ENCODE data around the gene COX10.

The COX10 gene

DNA sequence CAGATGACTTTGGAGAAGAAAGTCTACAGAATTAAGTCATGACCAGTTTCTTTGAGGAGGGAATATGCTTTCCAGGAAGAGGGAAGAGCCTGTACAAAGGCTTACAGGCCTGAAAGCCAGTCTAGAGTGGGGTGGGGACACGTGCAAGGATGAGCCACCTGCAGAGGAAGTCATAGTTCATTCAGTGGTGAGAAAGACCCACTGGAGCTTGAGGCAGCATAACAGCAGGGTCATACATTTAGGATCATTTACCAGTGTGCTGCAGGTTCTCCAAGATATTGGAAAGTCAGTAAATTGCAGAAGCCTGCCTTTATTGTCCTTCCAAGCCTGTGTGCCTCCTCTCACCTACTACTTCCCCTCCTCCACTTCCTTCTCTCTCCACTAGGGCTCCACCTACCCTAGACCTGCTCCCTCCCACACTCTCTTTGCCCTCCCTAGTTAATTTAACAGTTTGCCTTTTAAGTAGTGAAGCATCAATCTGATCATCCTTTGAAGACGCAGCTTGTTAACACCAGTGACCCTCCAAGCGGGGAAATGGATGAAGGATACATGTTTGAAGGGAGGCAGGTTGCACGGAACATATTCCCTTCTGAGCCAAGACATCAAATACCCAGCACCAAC, 127.2 kb downstream of the COX10 start:
- Histone ChIP-seq H3K4me1 (ENCODE audit: control extremely low read depth in 1 of 4, control insufficient read depth in 4 of 4, insufficient read depth in 4 of 4, low read length in 3 of 4) (peaks cover 3 to 43% (median 14%) of the 10 kb centered on the region in 4 experiments), H3K27ac (ENCODE audit: insufficient read depth in 1 of 2, low read depth in 1 of 2, low read length in 2 of 2, poor library complexity in 1 of 2, severe bottlenecking in 2 of 2) (no peak overlapping the region), H3K4me3 (ENCODE audit: control insufficient read depth in 1 of 7, extremely low read depth in 1 of 7, insufficient read depth in 4 of 7, low read depth in 2 of 7, low read length in 6 of 7) (no peak overlapping the region), H3K36me3 (ENCODE audit: control insufficient read depth in 4 of 4, insufficient read depth in 4 of 4, low read length in 3 of 4) (peaks cover 0 to 14% (median 4%) of the 10 kb centered on the region in 4 experiments), H3K9me3 (ENCODE audit: control extremely low read depth in 1 of 5, control insufficient read depth in 4 of 5, insufficient read depth in 2 of 5, low read depth in 1 of 5, low read length in 4 of 5) (no peaks in the 10 kb centered on the region), H3K27me3 (replicated peaks in 2 of 5; ENCODE audit: control insufficient read depth in 4 of 5, insufficient read depth in 5 of 5, low read length in 4 of 5) (peaks cover 0 to 4% (median 2%) of the 10 kb centered on the region in 5 experiments)
- 83% methylated on average over 1 of the region's 4 CpGs for WGBS (ENCODE audit: insufficient coverage)
- ChIA-PET POLR2A (no interaction called here), CTCF (interaction anchor here (1.4 kb wide), 1 partner anchor 30 kb away, joined by 3 read pairs; no protein-coding TSS in a partner anchor)
- DNase-seq, result no peak

DNA sequence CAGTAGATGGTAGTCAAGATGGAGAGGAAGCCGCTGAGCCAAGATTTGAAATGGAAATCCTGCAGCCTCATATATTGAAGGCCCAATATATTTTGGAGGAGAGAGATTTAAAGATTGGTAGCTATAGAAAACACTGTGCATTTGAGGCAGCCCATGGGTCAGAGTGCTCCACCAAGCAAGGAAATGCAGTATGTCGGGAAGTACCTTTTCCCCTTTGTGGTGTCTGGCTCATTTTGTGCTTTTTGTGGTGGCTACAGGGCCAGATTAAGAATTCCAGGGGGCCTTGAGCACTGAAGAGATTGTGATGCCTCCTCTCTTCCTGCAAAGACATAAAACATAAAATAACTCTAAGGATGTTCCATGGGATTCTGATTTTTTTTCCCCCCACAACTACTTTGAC, 127.8 kb downstream of the COX10 start:
- 86% methylated on average over 1 of the region's 2 CpGs for WGBS (ENCODE audit: insufficient coverage)
- Histone ChIP-seq H3K9me3 (ENCODE audit: control extremely low read depth in 1 of 5, control insufficient read depth in 4 of 5, insufficient read depth in 2 of 5, low read depth in 1 of 5, low read length in 4 of 5) (no peaks in the 10 kb centered on the region), H3K4me1 (ENCODE audit: control extremely low read depth in 1 of 4, control insufficient read depth in 4 of 4, insufficient read depth in 4 of 4, low read length in 3 of 4) (peaks cover 3 to 45% (median 14%) of the 10 kb centered on the region in 4 experiments), H3K36me3 (ENCODE audit: control insufficient read depth in 4 of 4, insufficient read depth in 4 of 4, low read length in 3 of 4) (peaks cover 0 to 14% (median 4%) of the 10 kb centered on the region in 4 experiments), H3K27me3 (replicated peaks in 2 of 5; ENCODE audit: control insufficient read depth in 4 of 5, insufficient read depth in 5 of 5, low read length in 4 of 5) (peaks cover 0 to 3% (median 0%) of the 10 kb centered on the region in 5 experiments), H3K4me3 (ENCODE audit: control insufficient read depth in 1 of 7, extremely low read depth in 1 of 7, insufficient read depth in 4 of 7, low read depth in 2 of 7, low read length in 6 of 7) (no peak overlapping the region), H3K27ac (ENCODE audit: insufficient read depth in 1 of 2, low read depth in 1 of 2, low read length in 2 of 2, poor library complexity in 1 of 2, severe bottlenecking in 2 of 2) (no peak overlapping the region)
- POLR2A ChIA-PET, result no interaction called here
- DNase-seq, result no peak
- CTCF ChIA-PET, result no interaction called here

GRCh38 chr17:14197586-14197985, 128.3 kb downstream of the COX10 start:
- WGBS (ENCODE audit: insufficient coverage), result 100% methylated on average over 3 of the region's 4 CpGs
- no peak overlapping the region for H3K27ac ChIP-seq (ENCODE audit: insufficient read depth in 1 of 2, low read depth in 1 of 2, low read length in 2 of 2, poor library complexity in 1 of 2, severe bottlenecking in 2 of 2)

GRCh38 chr17:14198013-14198412, 128.7 kb downstream of the COX10 start:
- Histone ChIP-seq H3K36me3 (ENCODE audit: control insufficient read depth in 4 of 4, insufficient read depth in 4 of 4, low read length in 3 of 4) (peaks cover 0 to 14% (median 5%) of the 10 kb centered on the region in 4 experiments), H3K4me3 (ENCODE audit: control insufficient read depth in 1 of 7, extremely low read depth in 1 of 7, insufficient read depth in 4 of 7, low read depth in 2 of 7, low read length in 6 of 7) (no peak overlapping the region), H3K9me3 (ENCODE audit: control extremely low read depth in 1 of 5, control insufficient read depth in 4 of 5, insufficient read depth in 2 of 5, low read depth in 1 of 5, low read length in 4 of 5) (no peaks in the 10 kb centered on the region), H3K27me3 (replicated peaks in 2 of 5; ENCODE audit: control insufficient read depth in 4 of 5, insufficient read depth in 5 of 5, low read length in 4 of 5) (peaks cover 0 to 2% (median 0%) of the 10 kb centered on the region in 5 experiments), H3K27ac (ENCODE audit: insufficient read depth in 1 of 2, low read depth in 1 of 2, low read length in 2 of 2, poor library complexity in 1 of 2, severe bottlenecking in 2 of 2) (no peak overlapping the region), H3K4me1 (ENCODE audit: control extremely low read depth in 1 of 4, control insufficient read depth in 4 of 4, insufficient read depth in 4 of 4, low read length in 3 of 4) (peaks cover 3 to 41% (median 11%) of the 10 kb centered on the region in 4 experiments)
- WGBS (ENCODE audit: insufficient coverage), result 96% methylated on average over 6 of the region's 6 CpGs
- ChIA-PET POLR2A (no interaction called here), CTCF (interaction anchor here (1.4 kb wide), 1 partner anchor 32 kb away, joined by 4 read pairs; no protein-coding TSS in a partner anchor)
- DNase-seq, result no peak

More at GRCh38 chr17:14197586-14197985, 128.3 kb downstream of the COX10 start:
- Histone ChIP-seq H3K36me3 (ENCODE audit: control insufficient read depth in 4 of 4, insufficient read depth in 4 of 4, low read length in 3 of 4) (peaks cover 0 to 14% (median 4%) of the 10 kb centered on the region in 4 experiments), H3K27me3 (replicated peaks in 2 of 5; ENCODE audit: control insufficient read depth in 4 of 5, insufficient read depth in 5 of 5, low read length in 4 of 5) (peaks cover 0 to 2% (median 0%) of the 10 kb centered on the region in 5 experiments), H3K4me1 (ENCODE audit: control extremely low read depth in 1 of 4, control insufficient read depth in 4 of 4, insufficient read depth in 4 of 4, low read length in 3 of 4) (peaks cover 3 to 43% (median 13%) of the 10 kb centered on the region in 4 experiments), H3K9me3 (ENCODE audit: control extremely low read depth in 1 of 5, control insufficient read depth in 4 of 5, insufficient read depth in 2 of 5, low read depth in 1 of 5, low read length in 4 of 5) (no peaks in the 10 kb centered on the region), H3K4me3 (ENCODE audit: control insufficient read depth in 1 of 7, extremely low read depth in 1 of 7, insufficient read depth in 4 of 7, low read depth in 2 of 7, low read length in 6 of 7) (no peak overlapping the region)
- CTCF ChIA-PET, result interaction anchor here (1.4 kb wide), 1 partner anchor 33 kb away, joined by 4 read pairs; no protein-coding TSS in a partner anchor
- no peak for DNase-seq
- POLR2A ChIA-PET, result no interaction called here

DNA sequence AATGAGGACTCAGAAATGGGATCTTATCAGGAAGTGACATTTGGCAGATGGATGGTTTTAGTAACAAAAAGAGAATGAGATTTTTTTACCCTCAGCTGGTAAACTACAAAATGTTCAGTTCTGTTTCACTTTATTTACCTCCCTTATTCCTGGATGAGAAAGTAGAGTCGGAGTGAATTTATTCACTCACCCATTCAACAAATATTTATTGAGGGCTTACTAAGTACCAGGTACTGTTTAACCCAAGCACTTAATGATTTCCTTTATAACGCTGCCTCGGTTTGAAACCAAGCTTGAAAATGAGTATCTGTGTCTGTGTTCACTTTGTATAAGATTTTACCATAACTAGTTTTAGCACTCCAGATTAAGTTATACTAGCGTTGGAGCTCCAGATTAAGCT, 129.3 kb downstream of the COX10 start:
- Histone ChIP-seq H3K4me3 (ENCODE audit: control insufficient read depth in 1 of 7, extremely low read depth in 1 of 7, insufficient read depth in 4 of 7, low read depth in 2 of 7, low read length in 6 of 7) (no peak overlapping the region), H3K36me3 (ENCODE audit: control insufficient read depth in 4 of 4, insufficient read depth in 4 of 4, low read length in 3 of 4) (peaks cover 0 to 14% (median 5%) of the 10 kb centered on the region in 4 experiments), H3K4me1 (ENCODE audit: control extremely low read depth in 1 of 4, control insufficient read depth in 4 of 4, insufficient read depth in 4 of 4, low read length in 3 of 4) (peaks cover 3 to 39% (median 8%) of the 10 kb centered on the region in 4 experiments), H3K27me3 (replicated peaks in 2 of 5; ENCODE audit: control insufficient read depth in 4 of 5, insufficient read depth in 5 of 5, low read length in 4 of 5) (peaks cover 0 to 2% (median 0%) of the 10 kb centered on the region in 5 experiments), H3K9me3 (ENCODE audit: control extremely low read depth in 1 of 5, control insufficient read depth in 4 of 5, insufficient read depth in 2 of 5, low read depth in 1 of 5, low read length in 4 of 5) (no peaks in the 10 kb centered on the region), H3K27ac (ENCODE audit: insufficient read depth in 1 of 2, low read depth in 1 of 2, low read length in 2 of 2, poor library complexity in 1 of 2, severe bottlenecking in 2 of 2) (no peak overlapping the region)
- ChIA-PET CTCF (interaction anchor here (0.6 to 1.4 kb wide), 2 partner anchors 32 to 604 kb away, joined by 3 to 4 read pairs; no protein-coding TSS in a partner anchor), POLR2A (no interaction called here)
- no peak for DNase-seq
- WGBS (ENCODE audit: insufficient coverage), result no CpG with 5 or more reads among the region's 4 CpGs

GRCh38 chr17:14199601-14200000, 130.3 kb downstream of the COX10 start:
- H3K4me1 ChIP-seq (ENCODE audit: control extremely low read depth in 1 of 4, control insufficient read depth in 4 of 4, insufficient read depth in 4 of 4, low read length in 3 of 4), result peaks cover 3 to 36% (median 7%) of the 10 kb centered on the region in 4 experiments
- no peak overlapping the region for H3K4me3 ChIP-seq (ENCODE audit: control insufficient read depth in 1 of 7, extremely low read depth in 1 of 7, insufficient read depth in 4 of 7, low read depth in 2 of 7, low read length in 6 of 7)
- no peaks in the 10 kb centered on the region for H3K9me3 ChIP-seq (ENCODE audit: control extremely low read depth in 1 of 5, control insufficient read depth in 4 of 5, insufficient read depth in 2 of 5, low read depth in 1 of 5, low read length in 4 of 5)
- H3K36me3 ChIP-seq (ENCODE audit: control insufficient read depth in 4 of 4, insufficient read depth in 4 of 4, low read length in 3 of 4), result peaks cover 2 to 20% (median 6%) of the 10 kb centered on the region in 4 experiments
- DNase-seq, result peak in 2 of 3 donors; percentile 28 to 44
- WGBS (ENCODE audit: insufficient coverage), result 65% methylated on average over 2 of the region's 5 CpGs
- H3K27ac ChIP-seq (ENCODE audit: insufficient read depth in 1 of 2, low read depth in 1 of 2, low read length in 2 of 2, poor library complexity in 1 of 2, severe bottlenecking in 2 of 2), result no peak overlapping the region
- H3K27me3 ChIP-seq (replicated peaks in 2 of 5; ENCODE audit: control insufficient read depth in 4 of 5, insufficient read depth in 5 of 5, low read length in 4 of 5), result peaks cover 0 to 2% (median 0%) of the 10 kb centered on the region in 5 experiments
- CTCF ChIA-PET, result interaction anchor here (0.9 kb wide), 1 partner anchor 22 kb away, joined by 3 read pairs; no protein-coding TSS in a partner anchor
- POLR2A ChIA-PET, result no interaction called here

- DNase-seq, result no peak
- H3K27ac ChIP-seq (ENCODE audit: insufficient read depth in 1 of 2, low read depth in 1 of 2, low read length in 2 of 2, poor library complexity in 1 of 2, severe bottlenecking in 2 of 2), result no peak overlapping the region
- 100% methylated on average over 2 of the region's 4 CpGs for WGBS (ENCODE audit: insufficient coverage)
- H3K9me3 ChIP-seq (ENCODE audit: control extremely low read depth in 1 of 5, control insufficient read depth in 4 of 5, insufficient read depth in 2 of 5, low read depth in 1 of 5, low read length in 4 of 5), result no peaks in the 10 kb centered on the region
- H3K4me3 ChIP-seq (ENCODE audit: control insufficient read depth in 1 of 7, extremely low read depth in 1 of 7, insufficient read depth in 4 of 7, low read depth in 2 of 7, low read length in 6 of 7), result no peak overlapping the region
- peaks cover 2 to 20% (median 5%) of the 10 kb centered on the region in 4 experiments for H3K36me3 ChIP-seq (ENCODE audit: control insufficient read depth in 4 of 4, insufficient read depth in 4 of 4, low read length in 3 of 4)
- H3K4me1 ChIP-seq (ENCODE audit: control extremely low read depth in 1 of 4, control insufficient read depth in 4 of 4, insufficient read depth in 4 of 4, low read length in 3 of 4), result peaks cover 3 to 28% (median 7%) of the 10 kb centered on the region in 4 experiments
- POLR2A ChIA-PET, result no interaction called here
- H3K27me3 ChIP-seq (replicated peaks in 2 of 5; ENCODE audit: control insufficient read depth in 4 of 5, insufficient read depth in 5 of 5, low read length in 4 of 5), result peaks cover 0 to 2% (median 0%) of the 10 kb centered on the region in 5 experiments
- CTCF ChIA-PET, result no interaction called here
Measured at GRCh38 chr17:14200354-14200753, 131.1 kb downstream of the COX10 start.

Measured in common myeloid progenitor, CD34-positive (primary cell).